HL-60/S4 treated with retinoic acid at 250 ng/mL for 4 days and 3 days (cell line): ENCODE measurements around the gene MYF6.

Experiments used
- in situ Hi-C: fragments of 300-500 bp; cut with MboI; formaldehyde crosslinking; loops from 2 replicates; pipeline ENCODE4 v1.7.0; 2022; ENCODE audit warnings: low sequenced_read_pairs

The MYF6 gene

GRCh38 chr12:80754274-80754673 lies 46.8 kb downstream of the MYF6 start:
- in situ Hi-C loops, result no loop called here

- in situ Hi-C loops, result no loop called here
Measured at GRCh38 chr12:80756875-80757274, 49.4 kb downstream of the MYF6 start.
